ENCODE measurements around the gene F2. TPM values are rescaled to one million over a fixed set of nuclear protein-coding genes. Genes with fewer than 3 reads are reported as not detected.
"Not testable (repeated sequence)": the region's sequence is repeated elsewhere in the genome, so short reads cannot be mapped to it uniquely, and the experiment has no call there.

The F2 gene
- polyA plus RNA-seq (2013, experiment 1 of 4), result not detected
- not detected for polyA plus RNA-seq (2013, experiment 2 of 4)
- 0.37 TPM for polyA plus RNA-seq (2013, experiment 3 of 4)
- polyA plus RNA-seq (2013, experiment 4 of 4), result 0.20 TPM

DNA sequence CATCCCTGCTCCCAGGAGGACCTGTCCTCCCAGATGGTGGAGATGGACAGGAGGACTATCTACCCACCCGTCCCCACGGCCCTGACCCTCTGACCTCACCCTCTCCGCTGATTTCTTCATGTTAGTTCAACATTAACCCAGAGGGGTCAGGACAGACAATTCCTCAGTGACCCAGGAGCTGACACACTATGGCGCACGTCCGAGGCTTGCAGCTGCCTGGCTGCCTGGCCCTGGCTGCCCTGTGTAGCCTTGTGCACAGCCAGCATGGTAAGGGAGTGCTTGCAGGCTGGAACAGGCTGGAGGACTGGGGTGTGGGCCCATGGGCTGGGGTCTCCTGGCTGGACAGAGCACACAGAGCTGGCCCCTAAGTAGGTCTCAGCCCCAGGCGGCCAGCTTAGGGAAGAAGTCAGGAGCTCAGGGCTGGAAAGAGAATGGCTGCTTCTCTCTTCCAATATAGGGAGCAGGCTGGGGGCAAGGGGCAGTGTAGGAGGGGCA, at the start of gene F2:
F2 (plus strand) TSS at position 166 of the 495 bp plus-strand sequence; CDS start at position 189, 23 bp downstream.
- Histone ChIP-seq H3K9me3 (ENCODE audit: control insufficient read depth, low read length) (no peaks in the 10 kb centered on the region), H3K4me1 (ENCODE audit: control insufficient read depth, insufficient read depth, low read length) (no peaks in the 10 kb centered on the region), H3K36me3 (ENCODE audit: control insufficient read depth, insufficient read depth, low read length) (no peaks in the 10 kb centered on the region), H3K27ac (ENCODE audit: insufficient read depth, low read depth, low read length, poor library complexity, severe bottlenecking) (peak within 1 kb of the TSS; percentile 26), H3K4me3 (ENCODE audit: insufficient read depth, low read depth, low read length) (no peak within 1 kb of the TSS), H3K27me3 (ENCODE audit: control insufficient read depth, insufficient read depth, low read length, poor library complexity, severe bottlenecking) (no peaks in the 10 kb centered on the region)
- WGBS, 2 experiments, result 87 to 89% methylated on average over 7 of the region's 7 CpGs

- Histone ChIP-seq H3K27me3 (ENCODE audit: control insufficient read depth, insufficient read depth, low read length, poor library complexity, severe bottlenecking) (no peaks in the 10 kb centered on the region), H3K27ac (ENCODE audit: insufficient read depth, low read depth, low read length, poor library complexity, severe bottlenecking) (no peak overlapping the region), H3K36me3 (ENCODE audit: control insufficient read depth, insufficient read depth, low read length) (peaks cover 48% of the 10 kb centered on the region), H3K4me3 (ENCODE audit: insufficient read depth, low read depth, low read length) (no peak overlapping the region), H3K4me1 (ENCODE audit: control insufficient read depth, insufficient read depth, low read length) (peaks cover 4% of the 10 kb centered on the region), H3K9me3 (ENCODE audit: control insufficient read depth, low read length) (no peaks in the 10 kb centered on the region)
- WGBS, 2 experiments, result 91% methylated on average over 3 of the region's 3 CpGs
Measured at GRCh38 chr11:46669711-46670139, 49.3 kb upstream of the F2 start.

GRCh38 chr11:46670521-46670920, 48.5 kb upstream of the F2 start:
- H3K4me1 ChIP-seq (ENCODE audit: control insufficient read depth, insufficient read depth, low read length), result peaks cover 11% of the 10 kb centered on the region
- not testable (repeated sequence) for H3K4me3 ChIP-seq (ENCODE audit: insufficient read depth, low read depth, low read length); H3K27me3 ChIP-seq (ENCODE audit: control insufficient read depth, insufficient read depth, low read length, poor library complexity, severe bottlenecking); H3K27ac ChIP-seq (ENCODE audit: insufficient read depth, low read depth, low read length, poor library complexity, severe bottlenecking); H3K9me3 ChIP-seq (ENCODE audit: control insufficient read depth, low read length)
- H3K36me3 ChIP-seq (ENCODE audit: control insufficient read depth, insufficient read depth, low read length), result peaks cover 41% of the 10 kb centered on the region
- WGBS, 2 experiments, result 94 to 96% methylated on average over 3 of the region's 3 CpGs

DNA sequence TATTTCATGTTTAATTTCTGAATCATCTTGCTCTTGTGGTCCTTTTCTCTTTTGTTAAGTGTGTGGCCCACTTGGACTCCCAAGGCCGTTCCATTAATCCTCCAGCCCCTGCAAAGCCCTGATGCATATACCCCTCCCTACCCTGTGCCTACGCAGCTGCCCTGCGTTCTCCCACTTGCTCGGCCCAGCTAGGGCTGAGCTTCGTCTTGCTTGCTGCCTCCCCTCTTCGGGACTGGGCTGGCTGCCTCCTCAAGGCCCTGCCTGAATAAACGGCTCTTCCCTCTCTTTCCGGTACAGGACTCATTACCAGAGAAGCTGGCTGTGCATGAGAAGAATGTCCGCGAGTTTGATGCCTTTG, 47.1 kb upstream of the F2 start:
- Histone ChIP-seq H3K4me3 (ENCODE audit: insufficient read depth, low read depth, low read length) (no peak overlapping the region), H3K9me3 (ENCODE audit: control insufficient read depth, low read length) (no peaks in the 10 kb centered on the region), H3K36me3 (ENCODE audit: control insufficient read depth, insufficient read depth, low read length) (peaks cover 41% of the 10 kb centered on the region), H3K27me3 (ENCODE audit: control insufficient read depth, insufficient read depth, low read length, poor library complexity, severe bottlenecking) (no peaks in the 10 kb centered on the region), H3K4me1 (ENCODE audit: control insufficient read depth, insufficient read depth, low read length) (peaks cover 11% of the 10 kb centered on the region), H3K27ac (ENCODE audit: insufficient read depth, low read depth, low read length, poor library complexity, severe bottlenecking) (no peak overlapping the region)
- 94 to 95% methylated on average over 10 of the region's 10 CpGs for WGBS, 2 experiments

GRCh38 chr11:46672381-46672839, 46.6 kb upstream of the F2 start:
- Histone ChIP-seq H3K4me3 (ENCODE audit: insufficient read depth, low read depth, low read length) (no peak overlapping the region), H3K9me3 (ENCODE audit: control insufficient read depth, low read length) (no peaks in the 10 kb centered on the region), H3K4me1 (ENCODE audit: control insufficient read depth, insufficient read depth, low read length) (peaks cover 11% of the 10 kb centered on the region), H3K27ac (ENCODE audit: insufficient read depth, low read depth, low read length, poor library complexity, severe bottlenecking) (no peak overlapping the region), H3K36me3 (ENCODE audit: control insufficient read depth, insufficient read depth, low read length) (peaks cover 37% of the 10 kb centered on the region), H3K27me3 (ENCODE audit: control insufficient read depth, insufficient read depth, low read length, poor library complexity, severe bottlenecking) (no peaks in the 10 kb centered on the region)
- 78 to 81% methylated on average over 7 of the region's 7 CpGs for WGBS, 2 experiments

- Histone ChIP-seq H3K9me3 (ENCODE audit: control insufficient read depth, low read length) (no peaks in the 10 kb centered on the region), H3K27me3 (ENCODE audit: control insufficient read depth, insufficient read depth, low read length, poor library complexity, severe bottlenecking) (no peaks in the 10 kb centered on the region), H3K4me1 (ENCODE audit: control insufficient read depth, insufficient read depth, low read length) (peaks cover 11% of the 10 kb centered on the region), H3K36me3 (ENCODE audit: control insufficient read depth, insufficient read depth, low read length) (peaks cover 23% of the 10 kb centered on the region), H3K4me3 (ENCODE audit: insufficient read depth, low read depth, low read length) (no peak overlapping the region), H3K27ac (ENCODE audit: insufficient read depth, low read depth, low read length, poor library complexity, severe bottlenecking) (no peak overlapping the region)
- WGBS, 2 experiments, result 88 to 94% methylated on average over 6 of the region's 6 CpGs
Measured at GRCh38 chr11:46673713-46674462, 45.1 kb upstream of the F2 start.

- H3K4me1 ChIP-seq (ENCODE audit: control insufficient read depth, insufficient read depth, low read length), result peaks cover 11% of the 10 kb centered on the region
- WGBS, 2 experiments, result 41 to 45% methylated on average over 11 to 12 of the region's 12 CpGs
Measured at GRCh38 chr11:46674463-46675287, 44.3 kb upstream of the F2 start.

DNA sequence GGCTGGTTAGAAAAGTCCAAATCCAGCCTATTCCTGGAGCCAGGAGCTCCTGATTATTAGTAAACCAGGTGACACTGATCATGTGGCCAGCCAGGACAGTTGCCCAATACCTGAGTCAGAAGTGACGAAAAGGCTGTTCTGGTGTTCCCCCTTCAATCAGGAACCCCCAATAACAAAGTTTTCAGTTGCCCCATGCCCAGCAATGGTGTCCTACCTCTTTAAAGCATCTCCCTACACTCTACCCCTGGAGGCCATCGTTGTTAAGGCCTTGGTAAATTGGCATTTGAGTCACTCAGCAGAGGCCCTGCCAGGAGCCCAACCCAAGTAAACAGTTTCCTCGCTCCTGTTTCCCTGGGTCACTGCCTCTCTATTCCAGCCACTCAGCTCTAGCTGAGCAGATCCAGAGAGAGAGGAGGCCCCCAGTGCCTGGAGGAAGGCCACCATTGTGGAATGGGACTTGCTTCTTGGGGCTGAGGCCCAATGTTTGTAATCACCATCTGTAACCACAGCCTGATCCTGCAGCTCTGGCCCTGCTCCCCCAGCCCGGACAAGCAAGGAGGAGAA, 43.6 kb upstream of the F2 start:
- 79 to 83% methylated on average over 4 of the region's 4 CpGs for WGBS, 2 experiments
- no peak overlapping the region for H3K4me3 ChIP-seq (ENCODE audit: insufficient read depth, low read depth, low read length)
- H3K9me3 ChIP-seq (ENCODE audit: control insufficient read depth, low read length), result no peaks in the 10 kb centered on the region
- H3K36me3 ChIP-seq (ENCODE audit: control insufficient read depth, insufficient read depth, low read length), result peaks cover 12% of the 10 kb centered on the region
- H3K27me3 ChIP-seq (ENCODE audit: control insufficient read depth, insufficient read depth, low read length, poor library complexity, severe bottlenecking), result no peaks in the 10 kb centered on the region
- peak overlapping the region; percentile 39 for H3K27ac ChIP-seq (ENCODE audit: insufficient read depth, low read depth, low read length, poor library complexity, severe bottlenecking)
- peaks cover 11% of the 10 kb centered on the region for H3K4me1 ChIP-seq (ENCODE audit: control insufficient read depth, insufficient read depth, low read length)

More at GRCh38 chr11:46674463-46675287, 44.3 kb upstream of the F2 start:
- peaks cover 15% of the 10 kb centered on the region for H3K36me3 ChIP-seq (ENCODE audit: control insufficient read depth, insufficient read depth, low read length)
- no peaks in the 10 kb centered on the region for H3K27me3 ChIP-seq (ENCODE audit: control insufficient read depth, insufficient read depth, low read length, poor library complexity, severe bottlenecking)
- no peak overlapping the region for H3K4me3 ChIP-seq (ENCODE audit: insufficient read depth, low read depth, low read length)
- peak overlapping the region; percentile 39 for H3K27ac ChIP-seq (ENCODE audit: insufficient read depth, low read depth, low read length, poor library complexity, severe bottlenecking)
- H3K9me3 ChIP-seq (ENCODE audit: control insufficient read depth, low read length), result no peaks in the 10 kb centered on the region

DNA sequence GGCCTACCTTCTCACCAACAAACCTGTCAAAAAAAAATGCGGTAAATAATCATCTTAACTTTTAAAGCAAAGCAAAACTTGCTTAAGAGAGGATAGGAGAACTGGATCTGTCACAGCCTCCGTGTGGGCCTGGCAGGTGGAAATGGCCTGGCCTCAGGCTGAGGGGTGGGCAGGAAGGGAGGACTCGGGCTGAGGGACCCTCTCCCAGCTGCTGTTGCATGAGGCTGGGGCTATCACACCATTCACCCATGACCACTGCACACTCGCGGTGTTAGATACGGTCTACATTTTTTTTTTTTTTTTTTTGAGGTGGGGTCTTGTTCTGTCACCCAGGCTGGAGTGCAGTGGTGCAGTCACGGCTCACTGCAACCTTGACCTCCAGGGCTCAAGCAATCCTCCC, 43.1 kb upstream of the F2 start:
- Histone ChIP-seq H3K9me3 (ENCODE audit: control insufficient read depth, low read length) (no peaks in the 10 kb centered on the region), H3K27me3 (ENCODE audit: control insufficient read depth, insufficient read depth, low read length, poor library complexity, severe bottlenecking) (no peaks in the 10 kb centered on the region), H3K4me3 (ENCODE audit: insufficient read depth, low read depth, low read length) (no peak overlapping the region), H3K27ac (ENCODE audit: insufficient read depth, low read depth, low read length, poor library complexity, severe bottlenecking) (no peak overlapping the region), H3K4me1 (ENCODE audit: control insufficient read depth, insufficient read depth, low read length) (peaks cover 11% of the 10 kb centered on the region), H3K36me3 (ENCODE audit: control insufficient read depth, insufficient read depth, low read length) (peaks cover 8% of the 10 kb centered on the region)
- WGBS, 2 experiments, result 93% methylated on average over 7 of the region's 7 CpGs

Measured in ectodermal cell (in vitro differentiated cells).